Naive thymus-derived CD4-positive, alpha-beta T cell (primary cell): ENCODE measurements around the gene FEM1A. TPM values are rescaled to one million over a fixed set of nuclear protein-coding genes. Genes with fewer than 3 reads are reported as not detected.
"Not testable (repeated sequence)": the region's sequence is repeated elsewhere in the genome, so short reads cannot be mapped to it uniquely, and the experiment has no call there.

Experiments used
- ATAC-seq: fragments of 150-1000 bp; cut with Tn5 transposase; 2 replicates; pipeline ENCODE4 v1.10.0; 2021; ENCODE audit warnings: mild to moderate bottlenecking, moderate library complexity
- CTCF ChIA-PET: fragments of 350-600 bp; sonication (Branson Sonifier 250); formaldehyde crosslinking; loops from one replicate; lab custom pipeline; 2021; ENCODE audit warnings: antibody characterized with exemption; lab: Charles Lee
- POLR2A ChIA-PET: fragments of 350-600 bp; sonication (Branson Sonifier 250); formaldehyde crosslinking; loops from one replicate; lab custom pipeline; 2021; ENCODE audit warnings: antibody characterized with exemption, inconsistent platforms; lab: Charles Lee
- DNase-seq, 9 donors: peaks; one replicate each; pipeline versions ENCODE4 v3.0.0 to v3.0.0-alpha.2; 2020 to 2022; ENCODE audit warnings: mixed read lengths in 1 of 9
- H3K27ac ChIP-seq: one replicate; pipeline ENCODE4 v1.7.0; 2013; ENCODE audit warnings: mild to moderate bottlenecking, low read depth, low read length, moderate library complexity
- H3K27me3 ChIP-seq, 2 donors: one replicate each; pipeline ENCODE4 v1.7.0; 2013; ENCODE audit warnings: low read length in 2 of 2, mild to moderate bottlenecking in 2 of 2, moderate library complexity in 2 of 2; ENCODE audit not compliant: control insufficient read depth in 2 of 2, insufficient read depth in 2 of 2
- H3K36me3 ChIP-seq, 3 experiments: 1 replicate in 2 of 3; 2 replicates in 1 of 3; pipeline ENCODE4 v1.7.0; 2013; ENCODE audit warnings: low read length in 3 of 3, mild to moderate bottlenecking in 3 of 3, moderate library complexity in 1 of 3; ENCODE audit not compliant: insufficient read depth in 3 of 3, control insufficient read depth in 2 of 3
- H3K4me1 ChIP-seq, 2 donors: one replicate each; pipeline ENCODE4 v1.7.0; 2013; ENCODE audit warnings: low read length in 2 of 2, mild to moderate bottlenecking in 2 of 2, moderate library complexity in 1 of 2; ENCODE audit not compliant: control insufficient read depth in 2 of 2, insufficient read depth in 2 of 2
- H3K4me3 ChIP-seq: 2 replicates; pipeline ENCODE4 v1.7.0; 2013; ENCODE audit warnings: mild to moderate bottlenecking, low read length
- H3K9me3 ChIP-seq, 3 experiments: 1 replicate in 2 of 3; 2 replicates in 1 of 3; pipeline ENCODE4 v1.7.0; 2013; ENCODE audit warnings: low read length in 3 of 3; ENCODE audit not compliant: control insufficient read depth in 2 of 3
- H3K27ac Mint-ChIP-seq, 9 donors: one replicate each; pipeline ENCODE4 v1.8.0; 2020 to 2022; ENCODE audit warnings: mixed read lengths in 9 of 9, mild to moderate bottlenecking in 8 of 9, moderate library complexity in 5 of 9, inconsistent platforms in 2 of 9
- H3K27me3 Mint-ChIP-seq, 5 donors: one replicate each; pipeline ENCODE4 v1.8.0; 2021 to 2022; ENCODE audit warnings: mixed read lengths in 5 of 5, mild to moderate bottlenecking in 1 of 5
- H3K36me3 Mint-ChIP-seq, 5 donors: one replicate each; pipeline ENCODE4 v1.8.0; 2020 to 2022; ENCODE audit warnings: mixed read lengths in 5 of 5, mild to moderate bottlenecking in 3 of 5, inconsistent platforms in 1 of 5
- H3K4me1 Mint-ChIP-seq, 7 donors: one replicate each; pipeline ENCODE4 v1.8.0; 2020 to 2022; ENCODE audit warnings: mixed read lengths in 7 of 7, mild to moderate bottlenecking in 3 of 7, inconsistent platforms in 1 of 7
- H3K4me3 Mint-ChIP-seq, 10 donors: one replicate each; pipeline ENCODE4 v1.8.0; 2020 to 2022; ENCODE audit warnings: mild to moderate bottlenecking in 10 of 10, mixed read lengths in 10 of 10, moderate library complexity in 6 of 10, inconsistent platforms in 2 of 10
- H3K9me3 Mint-ChIP-seq, 11 donors: one replicate each; pipeline ENCODE4 v1.8.0; 2020 to 2022; ENCODE audit warnings: mixed read lengths in 11 of 11, mild to moderate bottlenecking in 4 of 11, inconsistent platforms in 1 of 11, moderate library complexity in 1 of 11
- intact Hi-C, 2 donors: fragments of 100-400 bp; cut with micrococcal nuclease; formaldehyde crosslinking; loops; one replicate each; pipeline ENCODE4 v1.15.1; 2023
- polyA plus RNA-seq, 2 donors: library from polyadenylated mRNA; unstranded; fragments of 300-500 nt; fragmentation: Illumina TruSeq; gene quantifications; one replicate each; pipeline ENCODE4 v1.2.3, GENCODE V29; 2021
- total RNA-seq, 6 experiments: library from RNA in 5 of 6; stranded (reverse) in 5 of 6; gene quantifications; 1 replicate in 5 of 6; 2 replicates in 1 of 6; pipeline ENCODE4 v1.2.3 and lab custom pipeline; 2021 to 2026

Gene FEM1A
- total and polyA plus RNA-seq, 7 experiments from 2014 or later: 2.4 to 17.2 (median 14.1) TPM

DNA sequence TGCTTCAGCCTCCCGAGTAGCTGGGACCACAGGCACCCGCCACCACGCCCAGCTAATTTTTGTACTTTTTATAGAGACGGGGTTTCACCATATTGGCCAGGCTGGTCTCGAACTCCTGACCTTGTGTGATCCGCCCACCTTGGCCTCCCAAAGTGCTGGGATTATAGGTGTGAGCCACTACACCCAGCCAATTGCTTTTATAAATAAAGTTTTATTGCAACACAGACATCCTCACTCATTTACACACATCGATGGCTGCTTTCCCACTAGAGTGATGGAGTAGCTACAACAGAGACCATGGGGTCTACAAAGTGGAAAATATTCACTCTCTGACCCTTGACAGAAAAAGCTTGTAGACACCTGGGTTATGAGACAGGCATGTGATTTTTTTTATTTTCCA lies 30.8 kb downstream of the FEM1A start:
- H3K9me3 Mint-ChIP-seq, H3K27ac ChIP-seq, ATAC-seq, intact Hi-C loops, H3K4me3 Mint-ChIP-seq, H3K27me3 Mint-ChIP-seq, H3K4me3 ChIP-seq, H3K9me3 ChIP-seq, DNase-seq, H3K4me1 ChIP-seq, H3K27me3 ChIP-seq, H3K4me1 Mint-ChIP-seq: not testable (repeated sequence)
- Mint-ChIP-seq H3K36me3 (peaks cover 0 to 10% (median 0%) of the 10 kb centered on the region in 5 donors), H3K27ac (peak overlapping the region in 1 of 9 donors; percentile 3)
- peaks cover 0 to 25% (median 0%) of the 10 kb centered on the region in 3 experiments for H3K36me3 ChIP-seq
- POLR2A ChIA-PET: interaction anchor here (1.2 kb wide), 2 partner anchors 31 to 97 kb away, joined by 3 read pairs; partner anchors contain the start of gene FEM1A
- CTCF ChIA-PET: interaction anchor here (1.2 to 1.3 kb wide), 2 partner anchors 12 to 29 kb away, joined by 3 to 8 read pairs; no protein-coding TSS in a partner anchor

DNA sequence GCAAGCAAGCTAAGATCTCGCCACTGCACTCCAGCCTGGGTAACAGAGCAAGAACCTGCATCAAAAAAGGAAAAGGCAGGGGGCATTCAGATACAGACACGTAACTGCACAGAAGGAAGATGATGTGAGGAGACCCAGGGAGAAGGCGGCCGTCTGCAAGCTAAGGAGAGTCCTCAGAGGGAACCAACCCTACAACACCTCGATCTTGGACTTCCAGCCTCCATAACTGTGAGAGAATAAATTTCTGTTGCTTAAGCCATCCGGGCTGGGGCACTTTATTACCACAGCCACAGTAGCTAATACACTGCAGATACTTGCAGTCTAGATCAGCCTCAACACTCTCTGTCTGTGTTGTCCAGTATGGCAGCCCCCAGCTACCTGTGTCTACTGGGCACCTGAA lies 32.0 kb downstream of the FEM1A start:
- no peaks in the 10 kb centered on the region for H3K4me1 ChIP-seq
- DNase-seq (no peak), ATAC-seq (no peak)
- H3K9me3 Mint-ChIP-seq: peaks cover 0 to 2% (median 0%) of the 10 kb centered on the region in 11 donors
- ChIA-PET CTCF (interaction anchor here (0.7 to 1.2 kb wide), 3 partner anchors 30 to 90 kb away, joined by 4 to 7 read pairs (median 4); no protein-coding TSS in a partner anchor), POLR2A (interaction anchor here (1.2 kb wide), 1 partner anchor 32 kb away, joined by 3 read pairs; the partner anchor contains the start of gene FEM1A)
- H3K36me3 ChIP-seq: peaks cover 0 to 13% (median 0%) of the 10 kb centered on the region in 3 experiments
- H3K27me3 Mint-ChIP-seq: no peaks in the 10 kb centered on the region
- intact Hi-C loops: no loop called here
- H3K4me3 Mint-ChIP-seq: no peak overlapping the region
- H3K27ac ChIP-seq: no peak overlapping the region
- no peak overlapping the region for H3K4me3 ChIP-seq
- H3K9me3 ChIP-seq: no peaks in the 10 kb centered on the region
- peak overlapping the region in 1 of 9 donors; percentile 30 for H3K27ac Mint-ChIP-seq
- no peaks in the 10 kb centered on the region for H3K27me3 ChIP-seq
- peaks cover 0 to 10% (median 0%) of the 10 kb centered on the region in 5 donors for H3K36me3 Mint-ChIP-seq
- peaks cover under 1 to 10% (median 6%) of the 10 kb centered on the region in 7 donors for H3K4me1 Mint-ChIP-seq

DNA sequence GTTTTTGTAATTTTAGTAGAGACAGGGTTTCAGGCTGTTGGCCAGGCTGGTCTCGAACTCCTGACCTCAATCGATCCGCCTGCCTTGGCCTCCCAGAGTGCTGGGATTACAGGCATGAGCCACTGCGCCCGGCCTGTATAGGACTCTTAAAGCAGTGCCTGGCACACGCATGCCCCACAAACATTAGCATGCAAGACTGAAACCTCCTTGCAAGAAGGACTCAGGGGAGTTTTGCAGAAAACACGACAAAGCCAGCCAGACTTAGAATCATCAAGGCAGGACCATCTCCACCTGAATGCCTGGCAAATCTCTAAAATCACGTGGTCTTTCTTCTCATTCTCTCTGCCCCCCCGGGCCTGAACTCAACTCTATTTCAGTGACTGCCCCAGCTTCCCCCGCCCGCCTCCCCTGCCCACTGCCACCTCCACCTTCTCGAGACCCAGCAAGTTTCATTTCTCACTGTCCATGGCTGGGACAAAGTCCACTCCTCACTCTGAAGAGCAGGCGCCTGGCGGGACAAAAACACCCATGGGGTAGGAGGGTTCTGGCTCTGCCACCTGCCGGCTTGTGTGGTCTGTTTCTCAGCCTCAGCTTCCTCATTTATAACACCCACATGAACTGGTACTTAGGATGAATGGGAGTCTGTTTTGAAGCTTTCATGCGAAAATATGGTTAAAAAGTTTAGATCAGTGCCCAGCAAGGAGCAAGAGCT lies 37.6 kb downstream of the FEM1A start:
- ChIA-PET POLR2A (interaction anchor here (0.7 kb wide), 1 partner anchor 19 kb away, joined by 3 read pairs; no protein-coding TSS in a partner anchor), CTCF (interaction anchor here (3.1 kb wide), 1 partner anchor 20 kb away, joined by 14 read pairs; no protein-coding TSS in a partner anchor)
- H3K27ac ChIP-seq: peak overlapping the region; percentile 48
- H3K27me3 Mint-ChIP-seq: no peaks in the 10 kb centered on the region
- peaks cover 4 to 16% of the 10 kb centered on the region in 2 donors for H3K4me1 ChIP-seq
- no peak for ATAC-seq
- H3K27ac Mint-ChIP-seq: peak overlapping the region; percentile 28 to 88 (median 80)
- peaks cover 0 to 2% (median 0%) of the 10 kb centered on the region in 11 donors for H3K9me3 Mint-ChIP-seq
- no peak overlapping the region for H3K4me3 ChIP-seq
- H3K36me3 Mint-ChIP-seq: peaks cover 0 to 13% (median 0%) of the 10 kb centered on the region in 5 donors
- intact Hi-C loops: loop anchor here in 1 of 2 donors (1.0 kb wide), 1 partner anchor 18 kb away; no protein-coding TSS in a partner anchor
- no peaks in the 10 kb centered on the region for H3K27me3 ChIP-seq
- peak overlapping the region; percentile 46 to 99 (median 73) for H3K4me3 Mint-ChIP-seq
- H3K36me3 ChIP-seq: peaks cover 0 to 11% (median 0%) of the 10 kb centered on the region in 3 experiments
- no peak for DNase-seq
- peaks cover 20 to 35% (median 26%) of the 10 kb centered on the region in 7 donors for H3K4me1 Mint-ChIP-seq
- H3K9me3 ChIP-seq: no peaks in the 10 kb centered on the region

DNA sequence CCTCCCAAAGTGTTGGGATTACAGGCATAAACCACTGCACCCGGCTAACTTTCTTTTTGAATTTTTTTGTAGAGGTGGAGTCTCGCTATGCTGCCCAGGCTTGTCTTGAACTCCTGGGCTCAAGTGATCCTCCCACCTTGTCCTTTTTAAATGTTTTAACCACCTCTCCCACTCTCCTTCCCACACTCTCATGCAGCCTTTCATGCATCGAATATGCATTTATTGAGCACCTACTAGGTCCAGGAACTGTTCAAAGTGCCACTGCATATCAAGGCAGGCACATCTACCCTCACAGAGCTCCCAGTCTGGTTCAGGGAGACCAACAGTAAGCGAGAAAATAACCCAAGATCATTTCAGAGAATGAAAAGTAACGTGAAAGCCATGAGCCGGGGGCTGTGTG lies 38.8 kb downstream of the FEM1A start:
- Histone ChIP-seq H3K4me1 (peaks cover 4 to 16% of the 10 kb centered on the region in 2 donors), H3K4me3 (peak overlapping the region; percentile 77), H3K27ac (peak overlapping the region; percentile 95), H3K36me3 (peaks cover 0 to 8% (median 0%) of the 10 kb centered on the region in 3 experiments), H3K9me3 (no peaks in the 10 kb centered on the region), H3K27me3 (no peaks in the 10 kb centered on the region)
- Mint-ChIP-seq H3K4me1 (peaks cover 20 to 35% (median 26%) of the 10 kb centered on the region in 7 donors), H3K36me3 (peaks cover 0 to 13% (median 0%) of the 10 kb centered on the region in 5 donors), H3K4me3 (peak overlapping the region; percentile 72 to 99 (median 90)), H3K27me3 (no peaks in the 10 kb centered on the region), H3K9me3 (peaks cover 0 to 2% (median 0%) of the 10 kb centered on the region in 11 donors), H3K27ac (peak overlapping the region; percentile 72 to 96 (median 91))
- DNase-seq (no peak), ATAC-seq (no peak)
- intact Hi-C loops: loop anchor here in 1 of 2 donors (2.0 kb wide), 1 partner anchor 16 kb away; no protein-coding TSS in a partner anchor
- CTCF ChIA-PET: interaction anchor here (3.1 kb wide), 1 partner anchor 22 kb away, joined by 14 read pairs; no protein-coding TSS in a partner anchor
- POLR2A ChIA-PET: interaction anchor here (0.7 to 1.0 kb wide), 2 partner anchors 26 to 98 kb away, joined by 3 read pairs; no protein-coding TSS in a partner anchor

DNA sequence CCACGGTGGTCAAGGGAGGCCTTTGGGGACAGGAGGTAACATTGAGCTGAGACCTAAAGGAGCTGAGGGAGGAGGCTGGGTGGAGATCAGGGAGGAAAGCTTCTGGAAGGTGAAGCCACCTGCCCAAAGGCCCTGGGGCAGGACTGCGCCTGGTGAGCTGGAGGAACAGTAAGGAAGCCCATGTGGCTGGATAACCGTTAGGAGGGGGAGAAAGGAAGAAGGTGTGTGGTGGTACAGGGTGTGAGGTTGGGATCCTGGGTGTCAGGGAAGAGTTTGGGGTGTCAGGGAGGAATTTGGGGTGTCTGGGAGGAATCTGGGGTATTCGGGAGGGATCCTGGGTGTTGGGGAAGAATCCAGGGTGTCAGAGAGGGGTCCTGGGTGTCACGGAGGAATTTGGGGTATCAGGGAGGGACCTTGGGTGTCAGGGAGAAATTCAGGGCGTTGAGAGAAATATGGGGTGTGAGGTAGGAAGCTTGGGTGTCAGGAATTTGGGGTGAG lies 39.3 kb downstream of the FEM1A start:
- peak overlapping the region; percentile 72 to 96 (median 91) for H3K27ac Mint-ChIP-seq
- intact Hi-C loops: loop anchor here (1.0 to 2.0 kb wide), 3 partner anchors 16 to 40 kb away; partner anchors contain the start of gene FEM1A (in 1 of the 2)
- peak overlapping the region; percentile 72 to 99 (median 90) for H3K4me3 Mint-ChIP-seq
- ATAC-seq (no peak), DNase-seq (no peak)
- ChIA-PET CTCF (interaction anchor here (3.1 kb wide), 1 partner anchor 22 kb away, joined by 14 read pairs; no protein-coding TSS in a partner anchor), POLR2A (interaction anchor here (0.7 to 1.3 kb wide), 3 partner anchors 25 to 98 kb away, joined by 3 read pairs; no protein-coding TSS in a partner anchor)
- H3K9me3 Mint-ChIP-seq: peaks cover 0 to 2% (median 0%) of the 10 kb centered on the region in 11 donors
- no peaks in the 10 kb centered on the region for H3K27me3 ChIP-seq
- H3K27ac ChIP-seq: peak overlapping the region; percentile 95
- H3K9me3 ChIP-seq: no peaks in the 10 kb centered on the region
- no peaks in the 10 kb centered on the region for H3K27me3 Mint-ChIP-seq
- peaks cover 20 to 35% (median 26%) of the 10 kb centered on the region in 7 donors for H3K4me1 Mint-ChIP-seq
- peaks cover 4 to 16% of the 10 kb centered on the region in 2 donors for H3K4me1 ChIP-seq
- peak overlapping the region; percentile 77 for H3K4me3 ChIP-seq
- H3K36me3 Mint-ChIP-seq: peaks cover 0 to 13% (median 0%) of the 10 kb centered on the region in 5 donors
- H3K36me3 ChIP-seq: peaks cover 0 to 6% (median 0%) of the 10 kb centered on the region in 3 experiments
